ENCODE results near the gene STX16.

GRCh38 chr20:58695895-58696375 lies 44.9 kb downstream of the STX16 start:
- TF ChIP-seq, protein P1, sequence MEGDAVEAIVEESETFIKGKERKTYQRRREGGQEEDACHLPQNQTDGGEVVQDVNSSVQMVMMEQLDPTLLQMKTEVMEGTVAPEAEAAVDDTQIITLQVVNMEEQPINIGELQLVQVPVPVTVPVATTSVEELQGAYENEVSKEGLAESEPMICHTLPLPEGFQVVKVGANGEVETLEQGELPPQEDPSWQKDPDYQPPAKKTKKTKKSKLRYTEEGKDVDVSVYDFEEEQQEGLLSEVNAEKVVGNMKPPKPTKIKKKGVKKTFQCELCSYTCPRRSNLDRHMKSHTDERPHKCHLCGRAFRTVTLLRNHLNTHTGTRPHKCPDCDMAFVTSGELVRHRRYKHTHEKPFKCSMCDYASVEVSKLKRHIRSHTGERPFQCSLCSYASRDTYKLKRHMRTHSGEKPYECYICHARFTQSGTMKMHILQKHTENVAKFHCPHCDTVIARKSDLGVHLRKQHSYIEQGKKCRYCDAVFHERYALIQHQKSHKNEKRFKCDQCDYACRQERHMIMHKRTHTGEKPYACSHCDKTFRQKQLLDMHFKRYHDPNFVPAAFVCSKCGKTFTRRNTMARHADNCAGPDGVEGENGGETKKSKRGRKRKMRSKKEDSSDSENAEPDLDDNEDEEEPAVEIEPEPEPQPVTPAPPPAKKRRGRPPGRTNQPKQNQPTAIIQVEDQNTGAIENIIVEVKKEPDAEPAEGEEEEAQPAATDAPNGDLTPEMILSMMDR (IDR thresholded peaks at IDR 0.05) = no peak
- no peak for TF ChIP-seq POLR2A (IDR thresholded peaks at IDR 0.05)
- TF ChIP-seq POLR2AphosphoS5 (IDR thresholded peaks at IDR 0.05) = no peak
- no peak for TF ChIP-seq EP300 (IDR thresholded peaks at IDR 0.05)

Data from gastroesophageal sphincter (tissue), 3 donors.